Sigmoid colon (tissue), 4 donors: ENCODE data around the gene ADORA1.

ENCODE experiments used
- CTCF ChIP-seq, 4 experiments: fragments of 450-650 bp in 3 of 4; fragments of 200-600 bp in 1 of 4; IDR thresholded peaks; one replicate each; pipeline ENCODE4 v1.5.1; 2016 to 2019; ENCODE audit warnings: antibody characterized with exemption in 4 of 4, mild to moderate bottlenecking in 3 of 4, moderate library complexity in 2 of 4
- POLR2A ChIP-seq, 2 donors: fragments of 450-650 bp; IDR thresholded peaks; one replicate each; pipeline ENCODE4 v1.6.1; 2016; ENCODE audit warnings: antibody characterized with exemption in 2 of 2, mild to moderate bottlenecking in 2 of 2, moderate library complexity in 2 of 2
- POLR2AphosphoS5 ChIP-seq, 4 donors: sonication (generic); formaldehyde crosslinking; IDR thresholded peaks; one replicate each; pipeline ENCODE4 v1.6.1; 2017; ENCODE audit warnings: antibody characterized with exemption in 4 of 4

GRCh38 chr1:203124011-203124410 lies 3.5 kb upstream of the ADORA1 start:
- TF ChIP-seq POLR2A (IDR thresholded peaks at IDR 0.05): no peak
- no peak for TF ChIP-seq CTCF (IDR thresholded peaks at IDR 0.05)
- no peak for TF ChIP-seq POLR2AphosphoS5 (IDR thresholded peaks at IDR 0.05)
